ENCODE data around the gene PEX26.
"Not testable (repeated sequence)": the region's sequence is repeated elsewhere in the genome, so short reads cannot be mapped to it uniquely, and the experiment has no call there.

The PEX26 gene

GRCh38 chr22:18103527-18104269, 25.9 kb downstream of the PEX26 start:
- FAIRE-seq = no peak

DNA sequence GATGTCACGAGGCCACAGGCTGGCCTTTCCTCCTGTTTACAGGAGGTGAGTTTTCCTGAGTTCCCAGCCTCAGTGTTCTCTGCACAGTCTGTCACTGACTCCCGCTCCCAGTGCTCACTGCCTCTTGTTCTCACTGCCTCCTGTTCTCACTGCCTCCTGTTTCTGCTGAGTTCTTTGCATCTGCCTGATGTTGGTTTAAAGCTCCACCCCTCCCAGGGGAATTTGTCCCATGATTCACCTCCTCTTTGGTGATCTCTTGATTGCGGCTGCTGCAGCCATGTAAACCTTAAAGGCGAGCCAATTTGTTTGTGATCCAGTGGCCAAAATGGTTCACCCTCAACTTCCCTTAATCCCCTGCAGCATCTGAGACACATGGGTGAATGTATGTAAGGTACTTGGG, 26.8 kb downstream of the PEX26 start:
- no peak for FAIRE-seq

- FAIRE-seq = not testable (repeated sequence)
These were observed 28.2 kb downstream of the PEX26 start for GRCh38 chr22:18105981-18106380.

DNA sequence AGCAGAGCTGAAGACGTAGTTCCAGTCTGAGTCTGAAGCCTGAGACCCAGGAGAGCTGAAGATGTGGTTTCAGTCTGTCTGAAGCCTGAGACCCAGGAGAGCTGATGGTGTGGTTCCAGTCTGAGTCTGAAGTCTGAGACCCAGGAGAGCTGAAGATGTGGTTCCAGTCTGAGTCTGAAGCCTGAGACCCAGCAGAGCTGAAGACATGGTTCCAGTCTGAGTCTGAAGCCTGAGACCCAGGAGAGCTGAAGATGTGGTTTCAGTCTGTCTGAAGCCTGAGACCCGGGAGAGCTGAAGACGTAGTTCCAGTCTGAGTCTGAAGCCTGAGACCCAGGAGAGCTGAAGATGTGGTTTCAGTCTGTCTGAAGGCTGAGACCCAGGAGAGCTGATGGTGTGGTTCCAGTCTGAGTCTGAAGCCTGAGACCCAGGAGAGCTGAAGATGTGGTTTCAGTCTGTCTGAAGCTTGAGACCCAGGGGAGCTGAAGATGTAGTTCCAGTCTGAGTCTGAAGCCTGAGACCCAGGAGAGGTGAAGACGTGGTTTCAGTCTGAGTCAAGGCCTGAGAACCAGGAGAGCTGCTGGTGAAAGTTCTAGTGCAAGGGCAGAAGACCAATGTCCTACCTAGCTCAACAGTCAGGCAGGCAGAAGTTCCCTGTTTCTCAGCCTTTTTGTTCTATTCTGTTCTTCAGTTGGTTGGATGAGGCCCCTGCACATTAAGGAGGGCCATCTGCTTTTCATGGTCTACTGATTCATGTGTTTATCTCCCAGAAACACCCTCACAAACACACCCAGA, 29.0 kb downstream of the PEX26 start:
- FAIRE-seq = not testable (repeated sequence)

DNA sequence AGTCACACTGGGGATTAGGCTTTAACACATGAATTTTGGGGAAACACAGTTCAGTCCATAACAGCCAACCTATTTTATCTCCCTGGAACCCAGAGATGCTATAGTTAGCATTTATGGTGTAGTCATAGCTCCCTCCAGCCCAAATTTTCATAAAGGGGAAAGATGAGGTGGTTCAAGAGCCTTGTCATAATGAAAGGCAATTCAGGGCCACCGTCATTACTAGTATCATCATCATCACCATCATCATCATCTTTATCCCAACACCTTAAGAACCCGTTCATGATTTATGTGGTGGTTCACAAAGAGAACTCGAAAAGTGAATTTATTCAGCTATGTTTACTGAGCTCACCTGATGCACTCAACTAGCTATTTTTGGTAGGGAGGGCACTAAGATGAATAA, 30.4 kb downstream of the PEX26 start:
- no peak for FAIRE-seq

GRCh38 chr22:18109410-18110193, 31.8 kb downstream of the PEX26 start:
- no peak for FAIRE-seq

DNA sequence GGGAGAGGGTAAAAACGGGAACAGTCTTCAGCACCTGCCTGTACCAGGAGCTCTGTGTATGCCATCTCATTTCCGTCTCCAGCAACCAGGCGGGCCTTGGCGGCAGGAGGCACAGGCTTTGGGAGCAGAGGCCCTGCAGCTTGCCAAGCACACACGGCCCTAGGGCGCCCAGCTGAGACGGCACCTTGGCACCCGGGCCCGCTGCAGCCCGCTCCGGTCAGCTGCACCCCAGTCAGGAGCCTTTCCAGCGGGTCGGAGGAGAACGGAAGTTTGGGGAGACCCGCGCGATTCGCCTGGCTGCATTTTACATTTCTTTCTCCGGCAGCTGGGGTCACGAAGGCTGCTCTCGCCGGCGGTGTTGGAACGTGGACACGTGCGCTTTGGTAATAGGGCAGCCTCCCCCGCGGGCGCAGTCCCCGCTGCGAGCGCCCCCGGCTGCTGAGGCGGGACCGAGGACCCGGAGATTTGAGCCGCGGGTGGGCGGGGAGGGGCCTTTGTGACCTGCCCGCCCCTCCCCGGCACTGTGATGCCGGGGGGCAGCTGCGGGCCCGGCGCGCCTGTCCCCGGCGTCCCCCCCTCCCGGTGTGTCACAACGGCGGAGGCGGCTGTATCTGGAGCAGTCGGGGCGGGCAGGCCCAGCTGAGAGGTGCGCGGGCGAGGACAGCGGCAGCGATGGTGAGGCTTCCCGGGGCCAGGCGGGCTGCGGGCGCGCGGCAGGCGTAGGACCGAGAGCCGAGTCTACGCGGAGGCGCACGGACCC, 32.6 kb downstream of the PEX26 start, which contains the start of gene TUBA8:
Gene TUBA8, plus strand, starts transcription at position 616 of the 760 bp plus-strand sequence. Its CDS starts 57 bp downstream, at position 673.
- FAIRE-seq = no peak

GRCh38 chr22:18110954-18111758, 33.4 kb downstream of the PEX26 start:
- no peak for FAIRE-seq

- FAIRE-seq = no peak
These were observed 34.1 kb downstream of the PEX26 start for GRCh38 chr22:18111759-18112330.

DNA sequence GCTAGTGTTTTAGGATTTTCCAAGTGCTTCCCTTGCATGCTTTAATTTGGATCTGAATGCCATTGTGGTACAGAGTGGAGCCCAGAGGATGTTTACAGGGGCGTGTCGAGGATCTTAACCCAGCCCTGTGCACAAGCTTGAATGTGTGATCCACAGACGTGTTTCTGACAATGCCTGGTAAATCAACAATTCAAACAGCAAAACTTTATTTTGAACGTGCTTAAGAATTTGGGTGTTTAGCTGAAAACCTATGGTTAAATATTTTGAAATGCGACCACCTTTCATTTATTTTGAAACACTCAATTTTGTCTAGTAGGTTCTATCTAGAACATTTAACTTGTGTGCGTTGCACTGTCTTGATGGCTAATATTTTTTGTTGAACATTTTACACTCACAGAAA, 34.6 kb downstream of the PEX26 start:
- no peak for FAIRE-seq

DNA sequence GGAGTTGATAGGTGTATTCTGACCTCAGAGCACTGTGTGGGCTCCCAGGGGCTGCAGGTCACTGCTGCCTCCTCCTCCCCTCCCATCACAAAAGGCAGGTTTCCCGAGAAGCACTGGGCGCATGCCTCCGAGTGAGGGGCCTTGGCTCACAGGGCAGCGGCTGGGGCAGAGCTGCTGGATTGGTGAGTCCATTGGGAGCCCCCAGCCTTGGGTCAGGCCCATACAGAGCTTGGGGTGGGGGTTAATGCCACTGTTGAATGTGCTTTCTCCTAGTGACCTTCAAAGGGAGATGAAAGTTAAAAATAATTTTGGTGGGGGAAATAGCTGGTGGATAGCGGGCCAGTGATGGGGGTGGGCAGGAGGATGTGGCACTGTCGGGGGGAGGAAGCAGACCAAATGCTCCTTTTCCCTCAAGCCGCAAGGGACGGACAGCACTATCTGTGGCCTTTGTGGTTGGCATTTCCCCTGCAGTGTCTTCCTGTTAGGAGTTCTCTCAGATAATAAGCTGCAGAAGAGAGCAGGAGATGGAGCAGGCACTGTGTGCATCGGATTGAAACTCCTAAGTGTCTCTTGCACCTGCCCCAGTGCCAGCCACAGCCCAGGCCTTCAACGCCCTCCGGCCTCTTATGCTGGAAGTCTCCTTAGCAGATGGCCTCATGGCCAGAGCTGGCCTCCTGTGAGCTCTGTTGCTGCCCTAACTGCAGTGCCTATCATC, 36.0 kb downstream of the PEX26 start:
- FAIRE-seq = no peak

GRCh38 chr22:18114495-18114894, 36.7 kb downstream of the PEX26 start:
- no peak for FAIRE-seq

DNA sequence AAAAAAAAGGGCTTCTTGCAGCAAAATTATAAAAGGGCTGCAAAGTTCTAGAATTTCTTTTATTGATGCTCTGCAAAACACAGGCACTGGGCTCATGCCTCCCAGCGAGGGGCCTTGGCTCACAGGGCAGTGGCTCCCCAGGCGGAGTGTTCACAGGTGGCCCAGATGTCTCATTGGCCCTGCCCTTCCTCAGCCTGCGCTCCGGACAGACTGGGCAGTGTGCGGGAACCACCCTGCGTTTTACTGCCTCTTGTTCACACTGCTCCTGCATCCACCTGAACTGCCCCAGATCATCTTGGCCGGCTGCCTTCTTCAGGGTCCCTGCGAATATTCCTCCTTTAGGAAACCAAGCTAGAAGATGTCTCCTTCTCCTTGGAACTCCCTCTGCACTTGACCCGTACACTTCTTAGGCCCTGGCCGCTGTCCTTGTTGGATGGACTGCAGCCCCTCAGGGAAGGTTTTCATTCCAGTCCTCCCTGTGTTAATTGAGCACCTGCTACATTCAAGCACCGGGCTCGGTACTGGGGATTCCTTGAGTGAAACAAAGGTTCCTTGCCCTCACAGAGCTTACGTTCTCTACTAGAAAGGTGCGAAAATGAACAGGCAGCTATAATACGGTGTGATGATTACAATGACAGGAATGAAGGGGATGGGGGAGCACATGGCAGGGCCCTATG, 37.3 kb downstream of the PEX26 start:
- FAIRE-seq = no peak

GRCh38 chr22:18115906-18116371, 38.1 kb downstream of the PEX26 start:
- FAIRE-seq = no peak

DNA sequence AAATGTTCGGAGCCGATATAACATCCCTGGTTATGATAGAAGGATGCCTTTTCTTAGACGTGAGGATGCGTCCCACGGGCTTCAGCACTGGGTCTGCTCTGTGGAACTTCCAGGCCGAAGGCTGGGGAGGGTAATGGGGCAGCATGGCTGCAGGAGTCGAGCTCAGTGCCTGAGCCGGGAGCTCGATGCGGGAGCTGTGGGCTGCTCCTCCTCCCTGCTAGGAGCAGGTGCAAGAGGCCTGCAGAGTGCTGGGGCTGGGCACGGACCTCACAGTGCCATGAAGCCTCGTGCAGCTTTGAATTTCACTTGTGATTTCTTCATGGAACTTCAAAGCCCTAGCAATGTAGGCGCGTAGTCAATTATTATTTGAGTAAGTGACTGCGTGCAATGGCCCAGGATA, 38.8 kb downstream of the PEX26 start:
- FAIRE-seq = no peak

DNA sequence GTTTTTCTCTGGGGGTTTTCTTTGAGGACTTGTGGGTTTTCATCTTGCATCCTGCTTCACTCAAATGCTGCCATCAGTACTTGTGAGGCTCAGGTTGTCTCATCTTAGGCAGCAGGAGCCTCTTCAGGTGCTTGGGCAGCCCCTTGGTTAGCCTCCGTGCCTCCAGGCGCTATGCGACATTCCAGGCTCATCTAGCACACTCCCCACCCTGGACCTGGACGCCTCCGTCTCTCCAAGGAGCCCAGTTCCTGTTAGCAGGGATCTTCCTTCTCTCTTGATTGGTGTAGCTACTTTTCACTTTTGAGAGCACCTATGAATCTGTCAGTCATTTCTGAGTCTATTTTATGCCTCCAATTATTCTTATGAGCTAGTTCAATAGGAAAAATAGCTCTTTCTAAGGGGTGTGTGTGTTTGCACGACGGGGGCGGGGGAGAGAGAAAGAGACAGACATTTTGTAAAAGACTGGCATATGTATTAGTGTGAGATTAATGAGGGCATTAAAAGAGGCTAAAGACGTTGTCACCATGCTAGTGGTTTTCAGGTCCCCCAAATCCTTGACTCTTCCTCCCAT, 40.6 kb downstream of the PEX26 start:
- no peak for FAIRE-seq

- FAIRE-seq = no peak
These were observed 41.8 kb downstream of the PEX26 start for GRCh38 chr22:18119409-18120110.

GRCh38 chr22:18120857-18121256, 43.1 kb downstream of the PEX26 start:
- FAIRE-seq = no peak

DNA sequence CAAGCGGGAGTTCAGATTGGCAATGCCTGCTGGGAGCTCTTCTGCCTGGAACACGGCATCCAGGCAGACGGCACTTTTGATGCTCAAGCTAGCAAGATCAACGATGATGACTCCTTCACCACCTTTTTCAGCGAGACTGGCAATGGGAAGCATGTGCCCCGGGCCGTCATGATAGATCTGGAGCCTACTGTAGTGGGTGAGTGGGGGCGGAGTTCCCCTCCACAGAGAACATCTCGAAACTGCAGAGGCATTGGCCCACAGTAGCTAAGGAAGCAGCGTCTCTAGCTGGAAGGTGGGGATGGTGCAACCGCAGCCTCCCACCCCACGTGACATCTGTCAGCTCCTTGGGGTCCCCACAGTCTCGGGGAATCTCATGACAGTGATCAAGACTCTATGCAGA, 43.7 kb downstream of the PEX26 start:
- FAIRE-seq = no peak
